HG02571 (cell line): ENCODE data around the gene HYDIN.

Experiments
- ATAC-seq: cut with Tn5 transposase; IDR thresholded peaks from one replicate; pipeline ENCODE4 v1.9.1; 2021; ENCODE audit warnings: mild to moderate bottlenecking, moderate library complexity; ENCODE audit not compliant: unreplicated experiment

HYDIN gene

GRCh38 chr16:71230122-71230845 is at the start of gene HYDIN:
Gene HYDIN (minus strand): TSS chr16:71230722. CDS start chr16:71186895, 43,827 bp downstream.
- no peak for ATAC-seq

- no peak for ATAC-seq
These were observed 46.2 kb upstream of the HYDIN start for GRCh38 chr16:71276589-71277334.

GRCh38 chr16:71273384-71273783 is 42.9 kb upstream of the HYDIN start:
- ATAC-seq, result no peak

- no peak for ATAC-seq
These were observed 33.8 kb upstream of the HYDIN start for GRCh38 chr16:71264299-71264698.

GRCh38 chr16:71263582-71263981 is 33.1 kb upstream of the HYDIN start:
- ATAC-seq, result no peak

- ATAC-seq, result no peak
These were observed 31.9 kb upstream of the HYDIN start for GRCh38 chr16:71262391-71262790.

- no peak for ATAC-seq
These were observed 30.5 kb upstream of the HYDIN start for GRCh38 chr16:71260995-71261394.

- ATAC-seq, result no peak
These were observed 28.6 kb upstream of the HYDIN start for GRCh38 chr16:71259086-71259485.

- no peak for ATAC-seq
These were observed 27.9 kb upstream of the HYDIN start for GRCh38 chr16:71258372-71258771.

- no peak for ATAC-seq
These were observed 27.2 kb upstream of the HYDIN start for GRCh38 chr16:71257768-71258167.

- ATAC-seq, result no peak
These were observed 25.2 kb upstream of the HYDIN start for GRCh38 chr16:71255721-71256120.

GRCh38 chr16:71254832-71255525 is 24.5 kb upstream of the HYDIN start:
- no peak for ATAC-seq

- no peak for ATAC-seq
These were observed 20.1 kb upstream of the HYDIN start for GRCh38 chr16:71250461-71251235.

GRCh38 chr16:71249399-71249798 is 18.9 kb upstream of the HYDIN start:
- ATAC-seq, result no peak

GRCh38 chr16:71247478-71247877 is 17.0 kb upstream of the HYDIN start:
- no peak for ATAC-seq

GRCh38 chr16:71246309-71246708 is 15.8 kb upstream of the HYDIN start:
- ATAC-seq, result no peak

GRCh38 chr16:71244521-71244920 is 14.0 kb upstream of the HYDIN start:
- ATAC-seq, result no peak

GRCh38 chr16:71242601-71243000 is 12.1 kb upstream of the HYDIN start:
- no peak for ATAC-seq

GRCh38 chr16:71242036-71242435 is 11.5 kb upstream of the HYDIN start:
- ATAC-seq, result no peak

GRCh38 chr16:71229344-71229743 is 1.2 kb downstream of the HYDIN start:
- ATAC-seq, result no peak
